ENCODE results near the gene HOXC10.

HOXC10 gene

GRCh38 chr12:53969588-53970259 lies 15.2 kb upstream of the HOXC10 start:
- H3K27me3 ChIP-seq (ENCODE audit: control insufficient read depth, low read length), result peaks cover 97% of the 10 kb centered on the region
- no peak for TF ChIP-seq CTCF (IDR thresholded peaks at IDR 0.05; ENCODE audit: low read depth, low read length, poor library complexity, severe bottlenecking)
- TF ChIP-seq EZH2phosphoT487 (IDR thresholded peaks at IDR 0.05; ENCODE audit: borderline replicate concordance, low read length), result no peak
- H4K20me1 ChIP-seq (ENCODE audit: control insufficient read depth, insufficient read depth, low read depth, low read length), result no peaks in the 10 kb centered on the region; the same call in 1 of the 2 replicates
- H3K27ac ChIP-seq (ENCODE audit: low read depth, low read length), result no peak overlapping the region
- H3K4me1 ChIP-seq (ENCODE audit: control insufficient read depth, low read length), result peaks cover 18% of the 10 kb centered on the region
- no peak overlapping the region for H3K4me2 ChIP-seq (ENCODE audit: low read length)
- no peaks in the 10 kb centered on the region for H3F3A ChIP-seq (ENCODE audit: control insufficient read depth, insufficient read depth)
- H3K9me3 ChIP-seq (ENCODE audit: control insufficient read depth, insufficient read depth, low read length), result no peaks in the 10 kb centered on the region
- H3K79me2 ChIP-seq (ENCODE audit: control insufficient read depth, low read length), result no peaks in the 10 kb centered on the region
- H3K4me3 ChIP-seq (ENCODE audit: low read length), result no peak overlapping the region
- no peaks in the 10 kb centered on the region for H3K9me2 ChIP-seq (replicated peaks; ENCODE audit: control insufficient read depth, low read length)
- H3K36me3 ChIP-seq (ENCODE audit: control insufficient read depth, low read length), result no peaks in the 10 kb centered on the region

DNA sequence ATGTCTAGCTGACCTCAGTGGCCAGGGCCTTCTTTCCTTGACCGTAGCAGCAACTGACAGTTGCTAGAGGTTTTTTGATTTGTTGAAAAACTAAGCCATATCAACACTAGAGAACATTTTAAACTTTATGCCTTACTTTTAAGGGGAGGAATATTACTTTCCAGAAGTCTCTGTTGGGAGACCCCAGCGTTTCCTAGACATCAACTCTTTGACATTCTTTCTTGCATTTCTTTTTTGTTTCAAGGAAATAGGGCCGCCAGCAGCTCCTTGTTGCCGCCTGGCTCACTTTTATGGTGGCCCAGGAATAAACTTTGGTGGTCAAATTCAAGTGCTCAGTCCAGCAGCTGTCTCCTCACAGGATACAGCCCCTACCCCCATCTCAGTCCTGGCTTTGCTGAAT lies 14.5 kb upstream of the HOXC10 start:
- Histone ChIP-seq H3K4me2 (ENCODE audit: low read length) (no peak overlapping the region), H3K9me2 (replicated peaks; ENCODE audit: control insufficient read depth, low read length) (no peaks in the 10 kb centered on the region), H3K4me1 (ENCODE audit: control insufficient read depth, low read length) (peaks cover 20% of the 10 kb centered on the region), H3K79me2 (ENCODE audit: control insufficient read depth, low read length) (no peaks in the 10 kb centered on the region), H3F3A (ENCODE audit: control insufficient read depth, insufficient read depth) (no peaks in the 10 kb centered on the region), H3K4me3 (ENCODE audit: low read length) (no peak overlapping the region), H3K9me3 (ENCODE audit: control insufficient read depth, insufficient read depth, low read length) (no peaks in the 10 kb centered on the region), H3K36me3 (ENCODE audit: control insufficient read depth, low read length) (no peaks in the 10 kb centered on the region), H4K20me1 (ENCODE audit: control insufficient read depth, insufficient read depth, low read depth, low read length) (no peaks in the 10 kb centered on the region; the same call in 1 of the 2 replicates), H3K27ac (ENCODE audit: low read depth, low read length) (no peak overlapping the region), H3K27me3 (ENCODE audit: control insufficient read depth, low read length) (peaks cover 91% of the 10 kb centered on the region)
- TF ChIP-seq CTCF (IDR thresholded peaks at IDR 0.05; ENCODE audit: low read depth, low read length, poor library complexity, severe bottlenecking) (no peak), EZH2phosphoT487 (IDR thresholded peaks at IDR 0.05; ENCODE audit: borderline replicate concordance, low read length) (no peak)

DNA sequence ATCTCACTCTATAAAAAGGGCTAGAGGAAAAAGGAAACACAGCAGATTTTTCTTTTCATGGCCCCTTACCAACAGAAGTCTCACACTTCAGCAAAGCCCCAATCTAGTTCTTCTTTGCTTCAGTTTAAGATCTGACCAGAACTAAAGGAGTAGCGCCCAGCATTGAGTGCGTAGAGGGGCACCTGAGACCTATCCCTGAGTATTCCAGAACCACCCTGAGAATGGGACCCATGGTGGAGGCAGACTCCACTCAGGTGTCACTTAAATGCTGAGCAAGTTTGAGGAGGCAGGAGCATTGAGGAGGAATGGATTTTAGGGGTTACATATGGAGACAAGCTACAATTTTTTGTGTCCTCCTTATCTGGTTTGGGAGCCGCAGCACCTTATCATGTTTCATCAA lies 13.8 kb upstream of the HOXC10 start:
- H3K9me3 ChIP-seq (ENCODE audit: control insufficient read depth, insufficient read depth, low read length), result no peaks in the 10 kb centered on the region
- H3K4me1 ChIP-seq (ENCODE audit: control insufficient read depth, low read length), result peaks cover 20% of the 10 kb centered on the region
- H3K4me3 ChIP-seq (ENCODE audit: low read length), result no peak overlapping the region
- H3K36me3 ChIP-seq (ENCODE audit: control insufficient read depth, low read length), result no peaks in the 10 kb centered on the region
- TF ChIP-seq CTCF (IDR thresholded peaks at IDR 0.05; ENCODE audit: low read depth, low read length, poor library complexity, severe bottlenecking) (no peak), EZH2phosphoT487 (IDR thresholded peaks at IDR 0.05; ENCODE audit: borderline replicate concordance, low read length) (no peak)
- no peaks in the 10 kb centered on the region for H3F3A ChIP-seq (ENCODE audit: control insufficient read depth, insufficient read depth)
- no peaks in the 10 kb centered on the region for H3K79me2 ChIP-seq (ENCODE audit: control insufficient read depth, low read length)
- H3K4me2 ChIP-seq (ENCODE audit: low read length), result no peak overlapping the region
- no peaks in the 10 kb centered on the region for H3K9me2 ChIP-seq (replicated peaks; ENCODE audit: control insufficient read depth, low read length)
- H3K27ac ChIP-seq (ENCODE audit: low read depth, low read length), result no peak overlapping the region
- peaks cover 87% of the 10 kb centered on the region for H3K27me3 ChIP-seq (ENCODE audit: control insufficient read depth, low read length)
- H4K20me1 ChIP-seq (ENCODE audit: control insufficient read depth, insufficient read depth, low read depth, low read length), result no peaks in the 10 kb centered on the region; the same call in 1 of the 2 replicates

All from DOHH2 (cell line).